ENCODE data around the gene NLRC3.

GRCh38 chr16:3550851-3551847, 26.1 kb downstream of the NLRC3 start:
- TF ChIP-seq L3MBTL2 (conservative IDR thresholded peaks at IDR 0.05) (no peak), ELF4 (IDR thresholded peaks at IDR 0.05) (no peak), BHLHE40 (IDR thresholded peaks at IDR 0.05; ENCODE audit: borderline replicate concordance) (no peak), SP1 (IDR thresholded peaks at IDR 0.05) (no peak), LEF1 (IDR thresholded peaks at IDR 0.05; ENCODE audit: borderline replicate concordance) (no peak)

Data from HEK293T (cell line).